Kasumi-1 (cell line): Measurements from ENCODE around the gene ACBD6.
"Not testable (repeated sequence)": the region's sequence is repeated elsewhere in the genome, so short reads cannot be mapped to it uniquely, and the experiment has no call there.

Experiments used
- DNase-seq, 2 experiments: peaks; one replicate each; lab custom pipeline; 2025; lab: John Stamatoyannopoulos, UW

ACBD6 gene

DNA sequence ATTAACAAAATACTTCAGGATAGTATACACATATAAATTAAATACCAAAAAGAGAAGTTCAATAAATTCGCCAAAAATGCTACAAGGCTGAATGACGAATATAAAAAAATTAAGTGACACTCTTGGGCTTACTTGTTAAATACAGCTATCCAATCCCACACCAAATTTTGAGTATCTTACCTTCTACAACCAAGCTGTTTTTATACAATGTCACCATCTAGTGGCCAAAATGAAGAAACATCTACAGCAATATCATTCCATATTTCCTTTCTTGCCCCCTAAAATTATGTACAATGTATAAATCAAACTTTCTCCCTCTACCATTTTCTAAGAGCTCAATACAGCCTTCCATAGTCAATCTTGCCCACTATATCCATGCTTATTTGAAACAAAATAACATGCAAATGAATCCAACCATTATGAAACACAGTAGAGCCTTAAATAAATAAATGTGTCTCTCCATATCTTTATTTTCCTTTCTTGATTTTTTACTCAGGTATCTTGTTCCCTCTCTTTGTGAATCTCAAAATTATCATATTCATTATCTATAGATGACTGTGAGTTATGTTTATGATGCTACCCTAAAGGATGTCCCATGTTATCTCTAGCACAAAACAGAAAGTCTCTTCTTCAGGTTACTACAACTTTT lies 86.3 kb downstream of the ACBD6 start:
- peak; percentile 72 to 73 for DNase-seq

DNA sequence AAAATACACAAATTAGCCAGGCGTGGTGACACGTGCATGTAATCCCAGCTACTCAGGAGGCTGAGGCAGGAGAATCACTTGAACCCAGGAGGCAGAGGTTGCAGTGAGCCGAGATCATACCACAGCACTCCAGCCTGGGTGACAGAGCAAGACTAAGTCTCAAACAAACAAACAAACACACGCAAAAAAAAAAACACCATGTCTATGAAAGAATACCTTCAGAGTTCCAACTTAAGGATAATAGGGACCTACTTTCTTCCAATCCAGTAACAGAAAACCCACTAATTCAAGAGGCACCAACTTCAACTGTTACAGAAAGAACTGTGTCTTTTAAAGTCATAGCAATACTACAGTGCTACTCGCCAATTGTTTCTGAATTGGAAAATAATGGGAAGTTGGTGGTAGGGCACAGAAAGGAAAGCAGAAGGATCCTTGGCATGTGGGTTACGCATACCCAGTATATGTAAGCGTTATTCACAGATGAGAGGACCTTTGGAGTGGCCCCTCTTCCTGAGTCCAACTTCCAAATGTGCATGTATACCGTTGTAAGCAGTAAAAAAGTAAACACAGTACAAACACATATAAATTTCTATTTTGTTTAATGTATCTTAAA lies 87.0 kb downstream of the ACBD6 start:
- no peak for DNase-seq

DNA sequence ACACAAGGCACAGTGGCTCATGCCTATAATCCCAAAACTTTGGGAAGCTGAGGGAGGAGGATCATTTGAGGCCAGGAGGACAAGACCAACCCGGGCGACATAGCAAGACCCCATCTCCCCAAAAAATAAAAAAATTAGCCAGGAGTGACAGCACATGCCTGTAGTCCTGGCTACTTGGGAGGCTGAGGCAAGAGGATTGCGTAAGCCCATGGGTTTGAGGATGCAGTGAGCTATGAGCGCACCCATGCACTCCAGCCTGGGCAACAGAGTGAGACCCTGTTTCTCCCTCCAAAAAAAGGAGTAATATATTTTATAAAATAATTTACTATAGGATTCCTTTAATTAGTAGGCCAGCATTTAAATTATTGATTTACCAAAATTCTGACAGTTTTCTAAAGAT lies 89.8 kb downstream of the ACBD6 start:
- DNase-seq, result no peak

DNA sequence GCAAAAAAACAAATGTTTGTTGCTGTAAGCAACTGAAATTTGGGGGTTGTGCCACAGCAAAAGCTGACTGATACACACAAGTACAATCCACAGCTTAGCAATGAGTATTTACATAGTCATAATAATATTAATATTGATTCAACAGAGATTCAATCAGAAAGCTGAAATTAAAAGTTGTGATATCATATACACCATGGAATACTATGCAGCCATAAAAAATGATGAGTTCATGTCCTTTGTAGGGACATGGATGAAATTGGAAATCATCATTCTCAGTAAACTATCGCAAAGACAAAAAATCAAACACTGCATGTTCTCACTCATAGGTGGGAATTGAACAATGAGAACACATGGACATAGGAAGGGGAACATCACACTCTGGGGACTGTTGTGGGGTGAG lies 94.2 kb downstream of the ACBD6 start:
- not testable (repeated sequence) for DNase-seq

DNA sequence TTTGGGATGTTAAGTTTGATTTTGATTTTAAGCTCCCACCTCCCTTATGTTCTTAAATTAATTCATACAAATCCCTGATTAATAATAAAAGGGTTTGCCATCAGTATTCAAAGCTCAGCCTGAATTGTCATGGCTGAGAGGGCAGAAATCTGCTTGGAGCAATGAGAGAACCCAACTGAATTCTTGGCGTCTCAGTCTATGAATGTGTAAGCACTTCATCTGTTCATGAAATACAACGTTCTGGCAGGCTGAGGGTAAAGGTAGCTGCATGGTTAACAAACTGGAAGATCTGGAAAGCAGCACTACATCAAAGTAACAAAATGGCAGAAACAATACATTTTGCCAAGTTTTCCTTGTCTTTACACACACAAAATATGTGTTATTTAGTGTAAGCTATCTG lies 95.3 kb downstream of the ACBD6 start:
- DNase-seq, result no peak

DNA sequence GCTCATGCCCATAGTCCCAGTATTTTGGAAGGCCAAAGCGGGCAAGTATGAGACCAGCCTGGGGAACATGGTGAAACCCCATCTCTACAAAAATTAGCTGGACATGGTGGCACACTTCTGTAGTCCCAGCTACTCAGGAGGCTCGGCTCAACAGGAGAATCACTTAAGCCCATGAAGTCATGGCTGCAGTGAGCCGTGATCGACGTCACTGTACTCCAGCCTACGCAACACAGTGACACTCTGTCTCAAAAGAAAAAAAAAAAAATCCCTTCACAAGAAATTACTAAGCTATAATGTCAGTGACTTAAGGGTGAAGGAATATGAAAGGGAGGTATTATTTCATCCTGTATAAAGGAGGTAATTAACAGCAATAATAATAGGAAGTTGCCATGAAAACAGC lies 99.8 kb downstream of the ACBD6 start:
- DNase-seq, result no peak

DNA sequence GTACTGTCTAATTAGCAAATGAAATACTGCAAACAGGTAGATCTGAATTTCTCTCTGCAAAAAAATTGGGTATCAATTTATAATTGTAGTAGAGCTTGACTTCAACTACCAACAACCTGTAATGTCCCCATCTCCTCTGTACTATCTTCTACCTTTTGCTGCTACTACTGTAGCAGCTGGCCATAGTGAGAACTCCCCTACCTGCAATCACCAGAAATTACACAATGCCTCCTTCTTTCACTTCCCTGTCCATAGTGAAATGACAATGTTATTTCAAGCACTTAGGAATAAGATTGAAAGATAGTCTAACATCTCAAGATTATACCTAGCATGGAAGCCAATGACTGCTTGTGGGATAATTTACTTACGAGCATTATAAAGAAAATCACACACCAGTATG lies 100.4 kb downstream of the ACBD6 start:
- DNase-seq, result no peak

DNA sequence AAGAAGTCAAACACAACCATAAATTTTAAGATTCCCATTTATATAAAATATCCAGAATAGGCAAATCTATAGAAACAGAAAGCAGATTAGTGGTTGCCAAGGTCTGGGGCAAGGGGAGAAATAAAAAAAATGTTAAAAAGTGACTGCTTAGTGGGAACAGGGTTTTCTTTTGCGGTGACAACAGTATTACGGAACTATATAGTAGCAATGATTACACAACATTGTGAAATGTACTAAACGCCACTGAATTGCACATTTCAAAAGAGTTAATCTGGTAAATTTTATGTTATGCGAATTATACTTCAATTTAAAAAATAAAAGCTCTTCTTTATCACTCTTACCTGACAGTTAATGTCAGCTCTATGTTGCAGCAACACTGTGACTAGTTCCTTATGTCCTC lies 105.2 kb downstream of the ACBD6 start:
- DNase-seq, result no peak

DNA sequence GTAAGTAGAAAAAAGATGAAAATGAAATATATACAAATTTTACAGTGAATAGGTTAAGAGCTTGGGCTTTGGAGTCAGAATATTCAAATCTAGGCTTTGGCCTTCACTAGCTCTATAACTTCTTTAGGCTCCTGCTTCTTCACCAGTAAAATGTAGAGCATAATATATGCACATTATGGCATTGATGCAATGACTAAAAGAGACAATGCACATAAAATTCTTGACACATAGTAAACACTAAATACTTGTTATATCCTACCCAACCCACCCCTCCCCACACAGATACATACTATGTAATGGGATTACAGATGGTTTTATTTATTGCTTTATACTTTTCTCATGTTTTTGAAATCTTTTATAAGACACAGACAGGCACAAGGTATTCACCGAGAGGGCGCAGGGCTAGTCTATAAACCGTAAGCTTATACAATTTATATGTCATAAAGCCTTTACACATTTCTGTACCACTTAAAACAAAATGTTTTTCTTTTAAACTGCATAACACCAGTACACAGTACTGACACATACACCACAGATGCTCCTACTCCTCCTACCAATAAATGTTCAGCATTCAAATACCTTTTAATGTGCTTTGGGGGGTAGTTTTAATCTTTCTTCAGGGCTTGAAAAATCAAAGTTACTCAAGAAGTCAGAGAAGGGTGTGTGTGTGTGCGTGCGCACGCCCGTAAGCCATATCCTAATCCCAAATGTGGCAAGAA lies 109.8 kb downstream of the ACBD6 start:
- DNase-seq, result no peak

DNA sequence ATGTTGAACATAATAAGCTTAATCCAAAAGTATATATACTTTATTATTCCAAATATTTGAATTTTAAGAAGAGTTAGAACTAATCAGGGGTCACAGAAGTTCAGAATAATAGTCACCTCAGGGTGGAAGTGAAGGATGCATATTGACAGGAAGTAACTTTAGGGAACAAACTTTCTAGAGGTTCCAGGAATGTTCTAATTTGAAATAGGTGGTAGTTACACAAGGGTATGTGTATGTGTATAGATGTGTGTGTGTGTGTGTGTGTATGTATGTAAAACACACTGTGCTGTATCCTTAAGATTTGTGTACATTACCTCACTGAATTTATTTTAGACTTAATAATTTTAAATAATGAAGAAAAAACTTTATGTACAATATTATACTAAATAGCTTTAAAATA lies 110.4 kb downstream of the ACBD6 start:
- peak; percentile 18 to 22 for DNase-seq

DNA sequence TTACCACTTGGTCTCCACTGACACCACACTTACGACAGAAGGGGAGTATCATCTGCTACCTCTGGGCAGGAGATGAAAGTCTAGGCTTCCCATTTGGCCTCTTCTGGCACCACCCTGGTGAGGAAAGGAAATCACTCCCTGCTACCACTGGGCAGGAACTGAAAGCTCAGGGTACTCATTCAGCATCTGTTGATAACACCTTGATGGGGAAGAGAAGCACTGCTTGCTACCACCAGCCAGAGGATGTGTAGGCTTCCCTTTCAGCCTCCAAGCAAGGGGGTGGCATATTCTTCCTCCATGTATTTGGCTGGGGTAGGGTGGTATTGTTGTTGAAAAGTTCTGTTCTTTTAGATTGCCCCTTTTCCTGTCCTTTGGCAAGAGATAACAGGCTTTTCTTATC lies 115.0 kb downstream of the ACBD6 start:
- DNase-seq, result no peak

DNA sequence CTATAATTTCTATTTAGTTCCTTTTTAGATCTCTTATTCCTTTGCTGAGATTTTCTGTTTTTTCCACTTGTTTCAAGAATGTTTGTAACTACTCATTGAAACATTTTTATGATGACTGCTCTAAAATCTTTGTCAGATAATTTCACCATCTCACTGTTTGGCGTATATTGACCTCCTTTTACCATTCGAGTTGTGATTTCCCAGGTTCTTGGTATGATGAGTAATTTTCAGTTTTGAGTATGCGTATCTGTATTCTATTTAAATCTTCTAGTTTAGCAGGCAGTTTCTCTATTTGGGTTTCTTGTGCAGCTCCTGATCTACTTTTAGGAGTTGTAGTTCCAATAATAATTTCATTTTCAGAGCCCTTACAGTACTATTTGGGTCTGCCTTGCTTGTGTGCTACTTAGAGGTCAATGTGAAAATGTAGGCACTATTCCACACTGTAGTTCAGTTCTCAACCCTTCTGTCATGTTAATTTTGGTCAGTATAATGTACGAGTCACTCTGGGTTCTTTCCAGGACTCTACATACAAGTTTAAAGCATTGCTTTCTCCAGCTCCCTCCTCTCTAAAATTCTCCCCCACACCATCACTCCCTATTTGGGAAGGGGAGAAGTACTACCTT lies 115.5 kb downstream of the ACBD6 start:
- DNase-seq, result no peak

DNA sequence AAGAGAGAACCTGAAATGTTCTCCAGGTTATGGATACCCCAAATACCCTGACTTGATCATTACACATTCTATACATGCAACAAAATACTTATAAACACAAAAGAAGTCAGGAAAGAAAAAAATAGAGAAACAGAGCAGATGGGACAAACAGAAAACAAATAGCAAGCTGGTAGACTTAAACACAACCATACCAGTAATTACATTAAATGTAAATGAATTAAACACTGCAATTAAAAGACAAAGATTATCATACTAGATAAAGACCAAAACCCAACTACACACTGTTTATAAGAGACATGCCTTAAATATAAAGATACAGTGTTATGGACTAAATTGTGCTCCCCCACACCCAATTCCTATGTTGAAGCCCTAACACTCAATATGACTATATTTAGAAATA lies 117.2 kb downstream of the ACBD6 start:
- DNase-seq, result no peak

DNA sequence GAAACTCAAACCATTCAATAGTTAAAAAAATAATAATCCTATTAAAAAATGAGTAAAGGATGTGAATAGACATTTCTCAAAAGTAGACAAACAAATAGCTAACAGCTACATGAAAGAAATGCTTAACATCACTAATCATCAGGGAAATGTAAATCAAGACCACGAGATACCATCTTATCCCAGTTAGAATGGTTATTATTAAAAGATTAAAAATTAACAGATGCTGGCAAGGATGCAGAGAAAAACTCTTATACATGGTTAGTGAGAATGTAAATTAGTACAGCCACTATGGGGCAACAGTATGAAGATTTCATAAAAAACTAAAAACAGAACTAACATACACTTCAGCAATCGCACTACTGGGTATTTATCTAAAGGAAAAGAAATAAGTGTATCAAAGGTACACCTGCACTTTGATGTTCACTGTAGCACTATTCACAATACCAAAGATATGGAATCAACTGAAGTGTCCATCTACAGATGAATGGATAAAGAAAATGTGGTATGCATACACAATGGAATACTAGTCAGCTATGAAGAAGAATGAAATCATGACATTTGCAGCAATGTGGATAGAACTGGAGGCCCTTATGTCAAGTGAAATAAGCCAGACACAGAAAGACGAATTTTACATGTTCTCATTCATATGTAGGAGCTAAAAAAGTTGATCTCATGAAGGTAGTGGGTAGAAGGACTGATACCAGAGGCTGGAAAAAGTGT lies 117.9 kb downstream of the ACBD6 start:
- DNase-seq, result no peak

DNA sequence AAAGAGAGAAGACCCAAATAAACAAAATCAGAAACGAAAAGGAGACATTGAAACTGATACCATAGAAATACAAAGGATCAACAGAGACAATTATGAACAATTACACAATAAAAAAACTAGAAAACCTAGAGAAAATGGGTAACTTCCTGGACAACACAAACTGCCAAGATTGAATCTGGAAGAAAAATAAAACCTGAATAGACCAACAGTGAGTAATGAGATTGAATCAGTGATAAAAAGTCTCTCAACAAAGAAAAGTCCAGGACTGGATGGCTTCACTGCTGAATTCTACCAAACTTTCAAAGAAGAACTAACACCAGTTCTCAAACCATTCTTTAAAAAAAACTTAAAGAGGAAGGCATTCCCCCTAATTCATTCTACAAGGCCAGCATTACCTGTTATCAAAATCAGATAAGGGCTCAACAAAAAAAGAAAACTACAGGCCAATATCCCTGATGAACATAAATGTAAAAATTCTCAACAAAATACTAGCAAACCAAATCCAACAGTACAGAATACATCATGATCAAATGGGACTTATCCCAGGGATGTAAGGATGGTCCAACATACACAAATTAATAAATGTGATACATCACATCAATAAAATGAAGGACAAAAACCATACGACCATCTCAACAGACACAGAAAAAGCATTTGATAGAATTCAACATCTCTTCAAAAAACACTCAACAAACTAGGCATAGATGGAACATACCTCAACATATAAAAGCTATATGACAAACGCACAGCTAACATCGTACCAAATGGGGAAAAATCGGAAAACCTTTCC lies 119.9 kb downstream of the ACBD6 start:
- no peak for DNase-seq

DNA sequence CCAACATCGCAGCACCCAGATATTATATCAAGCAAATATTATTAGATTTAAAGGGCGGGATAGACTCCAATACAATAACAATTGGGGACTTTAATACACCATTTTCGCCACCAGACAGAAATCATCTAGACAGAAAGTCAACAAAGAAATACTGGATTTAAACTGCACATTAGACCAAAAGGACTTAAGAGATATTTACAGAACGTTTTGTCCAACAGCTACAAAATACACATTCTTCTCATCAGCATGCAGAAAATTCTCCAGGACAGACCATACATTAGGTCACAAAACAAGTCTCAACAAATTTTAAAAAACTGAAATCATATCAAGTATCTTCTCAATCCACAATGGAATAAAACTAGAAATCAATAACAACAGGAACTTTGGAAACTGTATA lies 121.2 kb downstream of the ACBD6 start:
- no peak for DNase-seq

DNA sequence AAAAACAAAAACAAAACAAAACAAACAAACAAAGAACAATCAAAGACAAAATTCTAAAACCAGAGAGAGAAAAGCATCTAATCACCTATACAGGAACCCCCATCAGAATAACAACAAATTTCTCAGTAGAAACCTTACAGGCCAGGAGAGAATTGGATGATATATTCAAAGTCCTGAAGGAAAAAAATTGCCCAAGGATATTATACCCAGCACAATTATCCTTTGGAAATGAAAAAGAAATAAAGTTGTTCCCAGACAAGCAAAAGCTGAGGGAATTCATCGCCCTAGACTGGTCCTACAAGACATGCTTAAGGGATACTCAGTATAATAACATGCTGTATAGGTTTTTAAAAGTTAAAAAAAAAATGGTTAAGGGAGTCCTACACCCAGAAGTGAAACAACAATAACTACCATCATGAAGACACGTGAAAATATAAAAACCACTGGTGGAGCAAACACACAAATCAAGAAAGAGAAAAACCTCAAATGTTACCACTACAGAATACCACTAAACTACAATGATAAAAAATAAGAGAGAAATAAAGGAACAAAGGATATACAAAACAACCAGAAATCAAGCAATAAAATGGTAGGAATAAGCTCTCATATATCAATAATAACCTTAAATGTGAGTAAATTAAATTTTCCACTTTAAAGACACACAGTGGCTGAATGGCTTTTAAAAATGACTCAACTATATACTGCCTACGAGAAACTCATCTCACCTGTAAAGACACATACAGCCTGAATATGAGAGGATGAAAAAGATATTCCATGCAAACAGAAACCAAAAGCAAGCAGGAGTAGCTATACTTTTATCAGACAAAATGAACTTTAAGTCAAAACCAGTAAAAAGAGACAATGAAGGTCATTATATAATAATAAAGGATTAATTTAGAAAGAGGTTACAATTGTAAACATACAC lies 121.9 kb downstream of the ACBD6 start:
- no peak for DNase-seq

DNA sequence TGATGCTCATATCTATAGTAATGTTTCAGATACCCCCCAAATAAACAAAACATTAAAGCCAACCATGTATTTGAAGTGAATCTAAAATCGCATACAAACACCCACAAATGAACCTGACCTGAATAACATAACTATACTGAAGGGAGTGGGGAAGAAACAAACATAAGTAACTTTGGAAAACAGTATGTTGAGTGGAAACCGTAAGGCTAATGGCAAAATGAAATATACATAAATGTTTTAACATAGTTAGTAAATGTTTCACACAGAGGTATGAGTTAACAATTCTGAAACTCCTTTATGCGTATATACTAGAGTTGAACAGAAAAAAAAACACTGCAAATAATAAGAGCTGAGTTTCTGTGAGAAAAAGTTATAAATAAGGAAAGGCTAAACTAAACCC lies 125.6 kb downstream of the ACBD6 start:
- DNase-seq, result no peak

DNA sequence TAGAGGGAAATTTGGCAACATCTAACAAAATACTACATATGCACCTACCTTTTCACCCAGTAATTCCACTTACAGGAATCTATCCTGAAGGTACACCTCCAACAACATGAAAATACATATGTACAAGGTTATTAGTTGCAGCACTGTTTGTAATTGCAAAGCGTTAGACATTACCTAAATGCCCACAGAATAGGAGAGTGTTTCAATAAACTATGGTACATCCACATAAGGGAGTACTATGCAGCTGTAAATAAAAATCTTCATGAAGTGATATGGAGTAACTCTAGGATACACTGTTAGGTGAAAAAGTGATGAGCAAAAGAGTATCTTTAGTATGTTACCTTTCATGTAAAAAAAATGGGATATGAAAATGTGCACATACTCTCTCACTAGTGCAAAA lies 126.1 kb downstream of the ACBD6 start:
- DNase-seq, result no peak

DNA sequence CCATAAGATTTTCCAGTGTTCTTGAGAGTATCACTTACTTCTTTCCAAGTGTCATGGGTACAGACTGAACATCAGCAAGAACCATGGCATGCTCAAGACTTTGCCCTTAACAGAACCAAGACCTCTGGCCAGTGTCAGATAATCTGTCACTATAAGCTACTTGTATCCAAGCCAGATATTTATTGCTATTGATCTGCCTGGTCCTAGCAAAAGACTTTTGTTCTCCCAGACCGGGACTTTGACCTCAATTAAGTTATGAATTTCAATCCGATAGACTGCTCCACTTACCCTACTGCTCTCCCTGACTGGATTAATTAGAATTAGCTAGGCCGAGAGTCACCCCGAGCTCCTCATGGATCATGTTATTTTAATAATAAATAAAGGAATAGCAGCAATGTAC lies 129.6 kb downstream of the ACBD6 start:
- DNase-seq, result no peak

DNA sequence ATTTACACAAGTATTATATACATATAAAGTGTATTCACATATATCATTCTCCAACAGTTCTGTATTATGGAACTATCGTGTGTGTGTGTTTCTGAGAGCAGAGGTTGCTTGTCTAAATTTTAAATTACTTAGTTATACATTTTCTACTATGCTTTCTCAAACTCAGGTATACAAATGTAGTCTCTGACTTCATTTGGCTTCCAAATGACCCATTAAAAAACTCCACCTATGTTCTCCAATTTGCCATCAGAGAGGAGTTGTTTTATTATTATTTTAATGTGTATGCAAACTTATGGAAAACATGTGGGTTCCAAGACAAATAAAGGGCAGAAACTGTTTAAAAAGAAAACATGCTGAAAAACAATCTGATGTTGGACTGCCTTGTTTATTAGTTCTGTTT lies 131.8 kb downstream of the ACBD6 start:
- DNase-seq, result no peak
